BE2C (cell line): ENCODE results near the gene EXOC3L1.

Experiments
- DNase-seq: peaks from one replicate; pipeline ENCODE4 v3.0.0-alpha.2; 2020
- H3K27me3 ChIP-seq: fragments of 250-450 bp; sonication (Bioruptor Pico); 2 replicates; pipeline ENCODE4 v1.5.1; 2020; ENCODE audit warnings: mild to moderate bottlenecking
- H3K36me3 ChIP-seq: fragments of 250-450 bp; sonication (Bioruptor Pico); 2 replicates; pipeline ENCODE4 v1.5.1; 2020; ENCODE audit warnings: mild to moderate bottlenecking
- H3K4me1 ChIP-seq: fragments of 250-450 bp; sonication (Bioruptor Pico); 2 replicates; pipeline ENCODE4 v1.5.1; 2020
- H3K4me3 ChIP-seq: 2 replicates; pipeline ENCODE4 v1.5.1; 2011; ENCODE audit warnings: low read depth, low read length
- H3K9me3 ChIP-seq: fragments of 250-450 bp; sonication (Bioruptor Pico); 2 replicates; pipeline ENCODE4 v1.5.1; 2020
- CTCF ChIP-seq: IDR thresholded peaks from 2 replicates; pipeline ENCODE4 v1.5.1; 2012; ENCODE audit warnings: mild to moderate bottlenecking, low read depth, low read length

The EXOC3L1 gene

DNA sequence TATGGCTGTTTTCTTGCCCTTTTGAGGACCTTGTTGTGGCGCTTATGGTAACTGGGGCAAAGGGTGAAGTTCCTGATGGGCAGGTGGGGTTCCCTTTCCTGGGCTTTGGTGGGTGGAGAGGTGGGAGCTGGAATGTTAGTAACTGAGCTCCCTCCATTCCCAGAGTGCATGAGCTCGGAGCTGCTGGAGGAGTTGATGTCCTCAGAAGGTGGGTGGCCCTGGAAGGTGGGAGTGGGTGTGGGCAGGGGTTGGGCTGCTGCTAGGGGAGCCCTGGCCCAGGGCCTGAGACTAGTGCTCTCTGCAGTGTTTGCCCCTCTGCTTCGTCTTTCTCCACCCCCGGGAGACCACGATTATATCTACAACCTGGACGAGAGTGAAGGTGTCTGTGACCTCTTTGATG, 7.8 kb upstream of the EXOC3L1 start:
- Histone ChIP-seq H3K4me1 (no peaks in the 10 kb centered on the region), H3K36me3 (peaks cover 64% of the 10 kb centered on the region)

DNA sequence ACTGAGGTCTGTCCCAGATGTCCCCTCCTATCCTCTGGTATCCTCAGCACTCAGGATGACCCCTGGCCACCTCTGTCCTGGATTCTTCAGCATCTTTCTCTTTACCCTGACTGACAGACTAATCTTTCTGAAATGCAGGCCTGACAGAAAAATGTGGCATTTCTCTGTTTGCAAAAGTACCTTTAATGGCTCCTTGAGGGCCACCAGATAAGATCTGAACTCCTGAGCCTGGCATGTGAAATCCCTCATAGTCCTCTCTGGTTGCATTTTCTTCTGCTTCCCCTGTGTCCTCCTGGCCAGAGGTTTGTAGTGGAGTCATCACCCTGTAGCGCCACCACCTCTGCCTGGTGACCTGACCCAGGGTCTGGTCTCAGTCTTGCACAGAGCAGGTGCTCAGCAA, 6.9 kb upstream of the EXOC3L1 start:
- no peaks in the 10 kb centered on the region for H3K4me1 ChIP-seq
- DNase-seq = no peak
- H3K4me3 ChIP-seq = no peak overlapping the region
- H3K9me3 ChIP-seq = no peaks in the 10 kb centered on the region
- H3K36me3 ChIP-seq = peaks cover 58% of the 10 kb centered on the region
- TF ChIP-seq CTCF = no peak
- no peaks in the 10 kb centered on the region for H3K27me3 ChIP-seq

More for the DNA sequence above, 7.8 kb upstream of the EXOC3L1 start:
- TF ChIP-seq CTCF = no peak
- DNase-seq = no peak
- no peaks in the 10 kb centered on the region for H3K27me3 ChIP-seq
- H3K9me3 ChIP-seq = no peaks in the 10 kb centered on the region
- H3K4me3 ChIP-seq = no peak overlapping the region

- no peaks in the 10 kb centered on the region for H3K27me3 ChIP-seq
- H3K4me1 ChIP-seq = no peaks in the 10 kb centered on the region
- TF ChIP-seq CTCF = no peak
- H3K36me3 ChIP-seq = peaks cover 53% of the 10 kb centered on the region
- DNase-seq = no peak
- no peaks in the 10 kb centered on the region for H3K9me3 ChIP-seq
- H3K4me3 ChIP-seq = no peak overlapping the region
Measured at GRCh38 chr16:67195676-67196075, 5.7 kb upstream of the EXOC3L1 start.

GRCh38 chr16:67194260-67194659, 4.3 kb upstream of the EXOC3L1 start:
- Histone ChIP-seq H3K27me3 (no peaks in the 10 kb centered on the region), H3K4me1 (no peaks in the 10 kb centered on the region), H3K9me3 (no peaks in the 10 kb centered on the region), H3K36me3 (peaks cover 50% of the 10 kb centered on the region), H3K4me3 (no peak overlapping the region)
- DNase-seq = no peak
- TF ChIP-seq CTCF = no peak

DNA sequence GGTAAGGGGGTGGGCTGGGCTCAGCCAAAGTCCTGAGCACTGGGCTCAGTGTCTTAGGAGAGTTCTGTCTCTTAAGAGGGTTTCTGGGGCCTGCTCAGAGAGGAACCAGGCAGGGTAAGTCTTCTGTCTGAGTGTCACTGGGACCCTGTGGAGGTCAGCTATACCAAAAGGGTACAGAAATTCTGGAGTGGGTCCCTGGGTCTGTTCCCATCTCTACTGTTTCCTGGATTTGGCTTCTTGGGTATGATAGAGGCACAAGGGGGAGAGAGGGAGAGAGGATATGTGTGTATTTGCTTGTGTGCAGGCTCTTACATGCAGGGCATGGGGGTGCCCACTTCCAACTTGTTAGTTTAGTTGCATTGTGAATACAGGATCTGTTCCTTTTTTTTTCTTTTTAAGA, 3.6 kb upstream of the EXOC3L1 start:
- TF ChIP-seq CTCF = no peak
- peaks cover 47% of the 10 kb centered on the region for H3K36me3 ChIP-seq
- H3K4me1 ChIP-seq = no peaks in the 10 kb centered on the region
- no peaks in the 10 kb centered on the region for H3K9me3 ChIP-seq
- H3K27me3 ChIP-seq = no peaks in the 10 kb centered on the region
- H3K4me3 ChIP-seq = peak overlapping the region; percentile 100; the same call in 1 of the 2 replicates
- no peak for DNase-seq

DNA sequence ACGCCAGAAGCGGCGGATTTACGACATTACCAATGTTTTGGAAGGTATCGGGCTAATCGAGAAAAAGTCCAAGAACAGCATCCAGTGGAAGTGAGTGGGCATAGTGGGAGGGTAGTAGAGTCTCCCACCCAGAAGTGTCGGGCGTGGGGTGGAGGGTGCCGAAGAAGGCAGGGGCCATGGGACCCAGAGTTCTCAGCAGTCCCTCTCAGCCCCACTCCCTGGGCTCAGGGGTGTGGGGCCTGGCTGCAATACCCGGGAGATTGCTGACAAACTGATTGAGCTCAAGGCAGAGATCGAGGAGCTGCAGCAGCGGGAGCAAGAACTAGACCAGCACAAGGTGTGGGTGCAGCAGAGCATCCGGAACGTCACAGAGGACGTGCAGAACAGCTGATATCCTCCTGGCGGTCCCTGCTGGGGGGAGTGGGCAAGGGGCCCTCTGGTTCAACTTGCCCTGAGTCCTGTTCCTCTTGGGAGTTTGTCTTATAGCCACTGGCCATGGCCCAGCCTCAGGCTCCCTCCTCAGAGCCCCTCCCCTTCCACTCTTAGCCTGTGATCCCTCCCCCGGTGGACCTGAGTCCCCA, 2.9 kb upstream of the EXOC3L1 start:
- no peak for DNase-seq
- H3K4me3 ChIP-seq = peak overlapping the region; percentile 100
- H3K4me1 ChIP-seq = no peaks in the 10 kb centered on the region
- peaks cover 41% of the 10 kb centered on the region for H3K36me3 ChIP-seq
- H3K27me3 ChIP-seq = no peaks in the 10 kb centered on the region
- TF ChIP-seq CTCF = no peak
- H3K9me3 ChIP-seq = no peaks in the 10 kb centered on the region
